BE2C (cell line): ENCODE results near the gene POR.

Source experiments
- DNase-seq: peaks from one replicate; pipeline ENCODE4 v3.0.0-alpha.2; 2020
- H3K27me3 ChIP-seq: fragments of 250-450 bp; sonication (Bioruptor Pico); 2 replicates; pipeline ENCODE4 v1.5.1; 2020; ENCODE audit warnings: mild to moderate bottlenecking
- H3K36me3 ChIP-seq: fragments of 250-450 bp; sonication (Bioruptor Pico); 2 replicates; pipeline ENCODE4 v1.5.1; 2020; ENCODE audit warnings: mild to moderate bottlenecking
- H3K4me1 ChIP-seq: fragments of 250-450 bp; sonication (Bioruptor Pico); 2 replicates; pipeline ENCODE4 v1.5.1; 2020
- H3K4me3 ChIP-seq: 2 replicates; pipeline ENCODE4 v1.5.1; 2011; ENCODE audit warnings: low read depth, low read length
- H3K9me3 ChIP-seq: fragments of 250-450 bp; sonication (Bioruptor Pico); 2 replicates; pipeline ENCODE4 v1.5.1; 2020
- CTCF ChIP-seq: IDR thresholded peaks from 2 replicates; pipeline ENCODE4 v1.5.1; 2012; ENCODE audit warnings: mild to moderate bottlenecking, low read depth, low read length

Gene POR

GRCh38 chr7:75951506-75951905 is 36.6 kb downstream of the POR start:
- no peak for DNase-seq
- no peaks in the 10 kb centered on the region for H3K27me3 ChIP-seq
- H3K4me1 ChIP-seq, result no peaks in the 10 kb centered on the region
- TF ChIP-seq CTCF, result no peak
- no peaks in the 10 kb centered on the region for H3K9me3 ChIP-seq
- H3K4me3 ChIP-seq, result no peak overlapping the region
- no peaks in the 10 kb centered on the region for H3K36me3 ChIP-seq

- no peaks in the 10 kb centered on the region for H3K4me1 ChIP-seq
- no peak overlapping the region for H3K4me3 ChIP-seq
- no peaks in the 10 kb centered on the region for H3K27me3 ChIP-seq
- no peak for TF ChIP-seq CTCF
- H3K9me3 ChIP-seq, result no peaks in the 10 kb centered on the region
- peaks cover 3% of the 10 kb centered on the region; the same call in 1 of the 2 replicates for H3K36me3 ChIP-seq
- no peak for DNase-seq
Observed at GRCh38 chr7:75953431-75953830, 38.5 kb downstream of the POR start.

- Histone ChIP-seq H3K4me3 (no peak overlapping the region), H3K9me3 (no peaks in the 10 kb centered on the region), H3K27me3 (no peaks in the 10 kb centered on the region), H3K36me3 (peaks cover 7% of the 10 kb centered on the region; the same call in 1 of the 2 replicates), H3K4me1 (no peaks in the 10 kb centered on the region)
- DNase-seq, result no peak
- no peak for TF ChIP-seq CTCF
Observed at GRCh38 chr7:75953931-75954330, 39.0 kb downstream of the POR start.

- H3K9me3 ChIP-seq, result no peaks in the 10 kb centered on the region
- H3K4me1 ChIP-seq, result no peaks in the 10 kb centered on the region
- H3K36me3 ChIP-seq, result peaks cover 7% of the 10 kb centered on the region; the same call in 1 of the 2 replicates
- no peak overlapping the region for H3K4me3 ChIP-seq
- no peak for DNase-seq
- no peaks in the 10 kb centered on the region for H3K27me3 ChIP-seq
- no peak for TF ChIP-seq CTCF
Observed at GRCh38 chr7:75955331-75955955, 40.5 kb downstream of the POR start.

GRCh38 chr7:75957021-75957736 is 42.2 kb downstream of the POR start:
- Histone ChIP-seq H3K36me3 (peaks cover 7% of the 10 kb centered on the region; the same call in 1 of the 2 replicates), H3K4me1 (no peaks in the 10 kb centered on the region), H3K9me3 (no peaks in the 10 kb centered on the region), H3K27me3 (no peaks in the 10 kb centered on the region), H3K4me3 (no peak overlapping the region)
- no peak for DNase-seq
- TF ChIP-seq CTCF, result no peak
